Lower leg skin (tissue), 3 donors: Measurements from ENCODE around the gene GOLGA3.

Experiments
- POLR2A ChIP-seq, 2 donors: fragments of 450-650 bp; IDR thresholded peaks; one replicate each; pipeline ENCODE4 v1.6.1; 2016 to 2017; ENCODE audit warnings: antibody characterized with exemption in 2 of 2, mild to moderate bottlenecking in 1 of 2, moderate library complexity in 1 of 2
- TF ChIP-seq, protein P1 (sequence below), 3 donors: fragments of 450-650 bp; IDR thresholded peaks; one replicate each; pipeline ENCODE4 v1.5.1; 2016; ENCODE audit warnings: antibody characterized with exemption in 3 of 3, mild to moderate bottlenecking in 3 of 3, moderate library complexity in 2 of 3

DNA sequence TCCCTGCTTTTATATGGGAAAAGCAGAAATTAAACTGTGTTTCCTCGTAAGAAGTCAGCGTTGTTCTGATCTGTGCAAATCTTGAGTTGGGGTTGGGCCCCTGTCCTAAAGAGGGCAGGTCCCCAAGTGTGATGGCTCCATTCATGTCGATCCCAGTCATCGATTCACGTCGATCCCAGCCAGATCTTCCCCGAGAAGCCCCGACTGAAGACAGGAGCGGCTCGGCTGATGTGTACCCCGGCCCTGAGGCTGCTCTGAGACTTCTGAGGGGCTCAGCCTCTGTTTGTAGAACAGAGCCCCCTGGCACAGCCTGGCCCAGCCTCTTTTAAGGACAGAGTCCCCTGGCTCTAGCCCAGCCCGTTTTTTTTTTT lies 108.7 kb downstream of the GOLGA3 start:
- TF ChIP-seq, protein P1, sequence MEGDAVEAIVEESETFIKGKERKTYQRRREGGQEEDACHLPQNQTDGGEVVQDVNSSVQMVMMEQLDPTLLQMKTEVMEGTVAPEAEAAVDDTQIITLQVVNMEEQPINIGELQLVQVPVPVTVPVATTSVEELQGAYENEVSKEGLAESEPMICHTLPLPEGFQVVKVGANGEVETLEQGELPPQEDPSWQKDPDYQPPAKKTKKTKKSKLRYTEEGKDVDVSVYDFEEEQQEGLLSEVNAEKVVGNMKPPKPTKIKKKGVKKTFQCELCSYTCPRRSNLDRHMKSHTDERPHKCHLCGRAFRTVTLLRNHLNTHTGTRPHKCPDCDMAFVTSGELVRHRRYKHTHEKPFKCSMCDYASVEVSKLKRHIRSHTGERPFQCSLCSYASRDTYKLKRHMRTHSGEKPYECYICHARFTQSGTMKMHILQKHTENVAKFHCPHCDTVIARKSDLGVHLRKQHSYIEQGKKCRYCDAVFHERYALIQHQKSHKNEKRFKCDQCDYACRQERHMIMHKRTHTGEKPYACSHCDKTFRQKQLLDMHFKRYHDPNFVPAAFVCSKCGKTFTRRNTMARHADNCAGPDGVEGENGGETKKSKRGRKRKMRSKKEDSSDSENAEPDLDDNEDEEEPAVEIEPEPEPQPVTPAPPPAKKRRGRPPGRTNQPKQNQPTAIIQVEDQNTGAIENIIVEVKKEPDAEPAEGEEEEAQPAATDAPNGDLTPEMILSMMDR (IDR thresholded peaks at IDR 0.05): no peak
- TF ChIP-seq POLR2A (IDR thresholded peaks at IDR 0.05): no peak
